Suprapubic skin (tissue), 3 donors: ENCODE measurements around the gene RPS2.

ENCODE experiments used
- CTCF ChIP-seq, 2 donors: fragments of 200-600 bp in 1 of 2; fragments of 450-650 bp in 1 of 2; sonication (generic) in 1 of 2; IDR thresholded peaks; one replicate each; pipeline ENCODE4 v1.5.1; 2016 to 2019; ENCODE audit warnings: antibody characterized with exemption in 2 of 2, mild to moderate bottlenecking in 1 of 2, moderate library complexity in 1 of 2
- POLR2AphosphoS5 ChIP-seq, 3 donors: sonication (generic); formaldehyde crosslinking; IDR thresholded peaks; one replicate each; pipeline ENCODE4 v1.6.1; 2017; ENCODE audit warnings: antibody characterized with exemption in 3 of 3

DNA sequence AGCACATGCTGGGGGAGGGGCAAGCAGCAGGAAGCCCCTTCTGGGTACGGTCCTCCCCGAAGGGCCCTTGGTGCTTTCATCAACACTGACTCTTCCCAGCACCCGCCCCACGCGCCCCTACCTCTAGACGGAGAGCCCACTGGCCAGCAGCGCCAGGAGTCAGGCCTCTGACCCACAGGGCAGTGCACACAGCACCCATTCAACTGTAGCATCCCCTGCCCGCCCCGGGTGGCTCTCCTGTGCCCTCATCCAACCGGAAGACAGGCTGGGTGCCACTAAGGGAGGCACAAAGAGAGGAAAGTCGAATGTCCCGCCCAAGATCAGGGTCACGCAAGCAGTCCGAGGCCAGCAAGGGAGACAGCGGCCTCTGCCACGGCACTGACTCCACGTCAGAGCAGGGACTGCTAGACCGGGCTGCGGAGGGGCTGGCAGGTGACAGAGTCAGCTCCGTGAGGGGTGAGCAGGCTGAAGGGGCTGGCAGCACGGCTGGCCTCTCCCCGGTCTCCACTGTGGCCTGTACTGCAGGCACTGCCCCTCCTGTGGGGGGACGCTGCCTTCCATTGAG is 31.4 kb downstream of the RPS2 start:
- TF ChIP-seq POLR2AphosphoS5 (IDR thresholded peaks at IDR 0.05) (no peak), CTCF (IDR thresholded peaks at IDR 0.05) (no peak)
